ENCODE data around the gene TBK1. TPM values are rescaled to one million over a fixed set of nuclear protein-coding genes. Genes with fewer than 3 reads are reported as not detected.

Gene TBK1
- total RNA-seq, 1 experiment from 2014 or later, result 23.6 TPM

DNA sequence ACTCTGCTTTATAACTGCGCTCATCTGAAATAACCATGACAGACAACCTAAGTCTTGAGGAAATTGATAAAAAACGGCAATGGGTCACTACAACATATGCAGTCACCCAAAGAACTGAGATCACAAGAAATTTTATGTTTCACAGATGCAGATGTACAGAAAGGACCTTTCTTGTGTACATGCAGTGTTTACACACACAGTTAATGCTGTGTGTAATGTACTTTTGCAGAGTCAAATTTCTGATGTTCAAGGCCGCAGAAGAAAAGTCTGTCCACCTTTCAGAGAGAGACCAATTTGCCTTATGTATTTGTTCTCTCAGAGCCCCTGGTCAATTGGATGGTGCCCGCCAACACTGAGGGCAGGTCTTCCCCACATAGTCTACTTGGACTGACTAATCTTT lies 23.0 kb upstream of the TBK1 start:
- Histone ChIP-seq H2BK120ac (ENCODE audit: low read depth, low read length, poor library complexity, severe bottlenecking) (no peak overlapping the region), H3K79me1 (ENCODE audit: insufficient read depth, low read depth, low read length, poor library complexity, severe bottlenecking) (no peaks in the 10 kb centered on the region), H2AK5ac (ENCODE audit: insufficient read length, low read length) (no peak overlapping the region), H3K18ac (ENCODE audit: insufficient read length, low read depth, low read length) (no peak overlapping the region), H3K23ac (ENCODE audit: insufficient read length, low read depth, low read length) (no peak overlapping the region), H4K91ac (ENCODE audit: insufficient read length, low read depth, low read length) (no peak overlapping the region), H3K79me2 (ENCODE audit: insufficient read depth, low read length) (no peaks in the 10 kb centered on the region), H3T11ph (ENCODE audit: low read length) (no peak overlapping the region), H3K56ac (ENCODE audit: insufficient read length, low read depth, low read length) (no peak overlapping the region), H2BK20ac (ENCODE audit: low read depth, low read length, poor library complexity, severe bottlenecking) (no peak overlapping the region), H3K4me1 (ENCODE audit: insufficient read depth, low read length) (no peaks in the 10 kb centered on the region), H4K5ac (ENCODE audit: insufficient read length, low read depth, low read length) (no peak overlapping the region), H2BK12ac (ENCODE audit: insufficient read length, low read depth, low read length) (no peak overlapping the region), H2BK5ac (ENCODE audit: insufficient read length, low read length) (no peak overlapping the region), H2AFZ (ENCODE audit: low read length) (no peak overlapping the region), H4K20me1 (ENCODE audit: control insufficient read depth, insufficient read depth, insufficient read length) (peaks cover 2% of the 10 kb centered on the region), H3K4ac (ENCODE audit: low read depth, low read length) (no peak overlapping the region), H3K9me3 (ENCODE audit: control insufficient read depth, low read depth, low read length) (no peaks in the 10 kb centered on the region), H3K9ac (ENCODE audit: extremely low read depth, insufficient read length, low read length) (no peak overlapping the region), H3K4me2 (ENCODE audit: insufficient read depth, insufficient read length, low read length) (no peak overlapping the region), H4K8ac (replicated peaks; ENCODE audit: insufficient read length, low read depth, low read length) (no peak overlapping the region), H3K14ac (ENCODE audit: insufficient read depth, low read length) (no peak overlapping the region), H3K27ac (ENCODE audit: insufficient read length, low read depth, low read length) (no peak overlapping the region), H2BK15ac (ENCODE audit: low read depth, low read length) (no peak overlapping the region), H3K27me3 (ENCODE audit: insufficient read depth, low read length) (no peaks in the 10 kb centered on the region), H3K23me2 (ENCODE audit: insufficient read length, low read depth, low read length, poor library complexity, severe bottlenecking) (no peaks in the 10 kb centered on the region)
- H3K36me3 Mint-ChIP-seq (ENCODE audit: insufficient read depth in 1 of 3, low read depth in 3 of 3), result peaks cover 66 to 94% (median 93%) of the 10 kb centered on the region in 3 experiments; a peak in 6 of 7 replicates
- no peaks in the 10 kb centered on the region for H3K4me1 Mint-ChIP-seq
- no peaks in the 10 kb centered on the region for H3K27me3 Mint-ChIP-seq (ENCODE audit: low read depth)
- WGBS (ENCODE audit: extremely low coverage, insufficient read length, low lambda C conversion rate), result no CpG with 5 or more reads among the region's 4 CpGs
- no peak for DNase-seq
- no peak overlapping the region for H3K4me3 Mint-ChIP-seq
- H3K27ac Mint-ChIP-seq, result no peak overlapping the region
- H3K9me3 Mint-ChIP-seq, result no peaks in the 10 kb centered on the region
- TF ChIP-seq, protein P1, sequence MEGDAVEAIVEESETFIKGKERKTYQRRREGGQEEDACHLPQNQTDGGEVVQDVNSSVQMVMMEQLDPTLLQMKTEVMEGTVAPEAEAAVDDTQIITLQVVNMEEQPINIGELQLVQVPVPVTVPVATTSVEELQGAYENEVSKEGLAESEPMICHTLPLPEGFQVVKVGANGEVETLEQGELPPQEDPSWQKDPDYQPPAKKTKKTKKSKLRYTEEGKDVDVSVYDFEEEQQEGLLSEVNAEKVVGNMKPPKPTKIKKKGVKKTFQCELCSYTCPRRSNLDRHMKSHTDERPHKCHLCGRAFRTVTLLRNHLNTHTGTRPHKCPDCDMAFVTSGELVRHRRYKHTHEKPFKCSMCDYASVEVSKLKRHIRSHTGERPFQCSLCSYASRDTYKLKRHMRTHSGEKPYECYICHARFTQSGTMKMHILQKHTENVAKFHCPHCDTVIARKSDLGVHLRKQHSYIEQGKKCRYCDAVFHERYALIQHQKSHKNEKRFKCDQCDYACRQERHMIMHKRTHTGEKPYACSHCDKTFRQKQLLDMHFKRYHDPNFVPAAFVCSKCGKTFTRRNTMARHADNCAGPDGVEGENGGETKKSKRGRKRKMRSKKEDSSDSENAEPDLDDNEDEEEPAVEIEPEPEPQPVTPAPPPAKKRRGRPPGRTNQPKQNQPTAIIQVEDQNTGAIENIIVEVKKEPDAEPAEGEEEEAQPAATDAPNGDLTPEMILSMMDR (conservative IDR thresholded peaks at IDR 0.05), result no peak
